A549 treated with AZD9567 at 1 μM for 4 hours (cell line): ENCODE data around the gene COASY. TPM values are rescaled to one million over a fixed set of nuclear protein-coding genes. Genes with fewer than 3 reads are reported as not detected.

Source experiments
- total RNA-seq: library from RNA; stranded (reverse); fragments of 200-300 nt; extraction: Qiagen RNA extraction; gene quantifications from 5 replicates; pipeline ENCODE4 v1.2.3, GENCODE V29; 2022; ENCODE audit not compliant: insufficient read depth

The COASY gene
- total RNA-seq = 96.7 to 132 TPM (median 120 TPM) in 5 replicates

DNA sequence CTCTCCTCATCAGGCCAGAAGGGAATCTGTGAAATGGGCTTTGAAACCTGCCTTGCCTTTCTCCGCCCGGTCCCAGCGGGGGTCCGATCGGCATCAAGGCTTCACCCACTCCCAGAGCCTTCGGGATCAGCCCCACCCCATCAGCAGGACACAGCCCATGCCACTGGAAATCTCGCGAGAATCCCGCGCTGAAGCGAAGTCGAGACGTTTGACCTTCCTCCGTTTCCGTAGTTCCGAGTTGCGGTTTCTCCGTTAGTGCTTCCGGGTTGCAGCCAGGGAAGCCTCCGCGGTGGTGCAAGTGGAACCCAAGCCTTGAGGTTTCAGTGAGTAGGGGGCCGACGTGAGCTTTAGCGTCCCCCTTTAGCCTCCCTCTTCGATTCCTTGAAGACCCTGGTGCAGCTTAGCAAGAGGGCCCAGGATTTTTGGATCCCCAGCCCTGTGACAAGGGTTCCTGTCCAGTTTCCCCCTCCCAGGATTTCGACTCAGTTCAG, at the start of gene COASY:
TSS of gene COASY (plus strand) at position 252 of the 491 bp plus-strand sequence. CDS start 475 bp downstream, outside the sequence.

DNA sequence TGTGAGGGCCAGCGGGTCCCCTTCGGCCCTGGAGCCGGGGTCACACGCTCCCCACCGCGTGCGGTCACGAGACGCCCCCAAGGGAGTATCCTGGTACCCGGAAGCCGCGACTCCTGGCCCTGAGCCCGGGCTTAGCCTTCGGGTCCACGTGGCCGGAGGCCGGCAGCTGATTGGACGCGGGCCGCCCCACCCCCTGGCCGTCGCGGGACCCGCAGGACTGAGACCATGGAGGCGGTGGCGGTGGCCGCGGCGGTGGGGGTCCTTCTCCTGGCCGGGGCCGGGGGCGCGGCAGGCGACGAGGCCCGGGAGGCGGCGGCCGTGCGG, 25.9 kb upstream of the COASY start, which contains the start of gene NAGLU:
TSS of gene NAGLU (plus strand) at position 194 of the 324 bp plus-strand sequence. CDS start at position 226, 32 bp downstream.

DNA sequence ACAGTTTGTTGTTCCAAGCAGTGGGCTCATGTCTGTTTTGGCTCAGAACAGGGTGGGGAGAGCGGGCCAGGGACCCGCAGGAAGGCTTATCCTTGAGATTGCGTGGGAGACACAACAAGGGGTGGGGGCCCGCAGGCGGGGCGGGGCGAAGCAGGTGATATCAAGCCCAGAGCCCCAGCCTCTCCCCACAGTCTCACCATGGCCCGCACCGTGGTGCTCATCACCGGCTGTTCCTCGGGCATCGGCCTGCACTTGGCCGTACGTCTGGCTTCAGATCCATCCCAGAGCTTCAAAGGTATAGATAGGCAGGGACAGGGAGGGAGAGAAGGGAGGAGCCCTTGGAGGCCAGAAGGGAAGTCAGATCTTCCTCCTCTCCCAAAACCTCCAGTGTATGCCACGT, 9.2 kb upstream of the COASY start, which contains the start of gene HSD17B1:
TSS of gene HSD17B1 (plus strand) at position 188 of the 400 bp plus-strand sequence. CDS start at position 199, 11 bp downstream.

DNA sequence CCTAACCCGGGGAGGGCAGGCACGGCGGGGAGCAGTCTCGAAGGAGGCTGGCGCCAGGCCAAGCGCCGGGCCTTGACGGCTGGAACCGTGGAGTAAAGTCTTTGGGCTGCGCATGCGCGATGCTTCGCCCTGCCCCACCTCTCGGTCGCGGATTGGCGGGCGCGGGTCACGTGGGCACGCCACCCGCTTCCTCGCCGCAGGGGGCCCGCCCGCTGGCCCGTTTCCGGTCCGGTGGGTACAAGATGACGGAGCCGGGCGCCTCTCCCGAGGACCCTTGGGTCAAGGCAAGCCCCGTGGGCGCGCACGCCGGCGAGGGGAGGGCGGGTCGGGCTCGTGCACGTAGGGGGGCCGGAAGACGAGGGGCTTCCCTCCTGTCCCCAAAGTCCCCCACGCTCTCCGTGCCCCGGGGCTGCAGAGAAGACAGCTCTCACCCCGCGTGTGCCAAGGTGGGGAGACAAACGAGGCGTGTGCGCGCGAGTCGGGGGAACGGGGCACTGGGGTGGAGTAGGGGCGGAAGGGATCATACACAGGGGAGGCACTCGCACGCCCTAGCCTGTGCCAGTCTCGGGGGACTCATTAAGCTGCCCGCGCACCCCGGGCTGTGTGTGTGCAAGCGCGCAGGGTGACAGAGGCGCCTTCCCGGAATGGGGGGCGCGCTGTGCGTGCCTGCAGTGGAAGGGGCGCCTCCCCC, 5.1 kb downstream of the COASY start, which contains the start of gene MLX:
TSS of gene MLX (plus strand) at position 218 of the 691 bp plus-strand sequence. CDS start at position 243, 25 bp downstream.

DNA sequence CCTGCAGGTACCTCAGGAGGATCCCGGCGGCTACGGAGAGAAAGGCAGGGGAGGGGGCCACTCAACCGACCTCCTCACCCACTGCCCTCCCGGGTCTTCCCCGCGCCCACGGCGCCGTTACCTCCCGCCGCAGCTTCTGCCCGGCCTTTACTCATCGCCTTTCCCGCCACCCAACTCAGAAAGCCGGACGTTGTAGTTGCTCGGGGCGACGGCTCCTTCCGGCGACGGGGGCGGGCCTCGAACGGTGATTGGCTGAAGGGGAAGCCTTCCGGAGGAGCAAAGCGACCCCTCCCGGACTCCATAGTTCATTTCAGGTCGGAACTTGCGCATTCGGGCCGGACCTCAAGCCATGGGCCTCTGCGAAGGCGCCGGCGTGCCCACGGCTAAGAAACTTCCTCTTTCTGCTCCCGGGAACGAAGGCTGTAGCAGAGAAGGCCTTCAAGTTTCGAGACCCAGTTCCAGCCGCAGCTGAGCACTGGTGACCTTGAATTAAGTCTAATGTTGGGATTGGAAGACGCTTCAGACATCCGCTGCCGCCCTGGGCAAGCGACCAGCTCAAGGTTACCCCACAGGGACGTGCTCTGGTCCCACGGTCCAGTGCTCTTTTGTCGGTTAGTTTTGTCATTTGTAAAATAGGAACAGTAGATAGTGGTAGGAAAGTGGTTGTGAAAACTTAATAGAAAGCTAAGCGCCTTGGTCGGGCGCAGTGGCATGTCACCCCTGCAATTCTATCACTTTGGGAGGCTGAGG, 15.8 kb downstream of the COASY start, which contains the start of gene PSMC3IP:
TSS of gene PSMC3IP (minus strand) at position 198 of the 750 bp plus-strand sequence. CDS start at position 155, 43 bp downstream.

DNA sequence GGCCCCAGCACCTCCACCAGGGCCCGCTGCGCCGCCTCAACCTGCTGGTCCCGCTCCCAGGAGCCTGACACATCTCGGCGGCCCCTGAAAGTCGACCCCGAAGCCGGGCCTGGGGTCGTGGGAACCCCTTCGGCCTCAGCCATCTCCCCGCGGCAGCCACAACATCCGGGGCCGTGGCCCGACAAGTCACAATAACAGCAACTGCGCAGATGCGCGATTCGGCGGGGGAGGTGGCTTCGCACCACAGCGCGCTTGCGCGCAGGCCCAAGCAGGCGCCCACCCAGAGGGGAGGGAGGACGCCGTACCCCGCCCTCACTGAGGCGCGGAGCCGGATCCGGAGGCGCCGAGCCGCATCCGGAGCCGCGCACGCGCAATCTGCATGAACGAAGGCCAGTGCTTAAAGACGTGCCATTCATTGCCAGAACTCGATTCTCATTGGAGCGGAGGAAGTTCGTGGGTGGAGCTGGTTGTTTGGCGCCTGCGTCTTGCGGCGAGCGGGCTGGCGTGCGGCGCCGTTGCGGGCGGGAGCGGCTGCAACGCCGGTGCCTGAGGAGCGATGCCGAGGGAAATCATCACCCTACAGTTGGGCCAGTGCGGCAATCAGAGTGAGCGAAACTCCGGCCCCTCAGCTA, 47.4 kb downstream of the COASY start, which contains the start of the genes RETREG3 and TUBG1:
TSS of gene RETREG3 (minus strand) at position 193 of the 632 bp plus-strand sequence. CDS start at position 143, 50 bp downstream.
TSS of gene TUBG1 (plus strand) at position 502 of the 632 bp plus-strand sequence. CDS start at position 557, 55 bp downstream.

Other genes starting within 250 kb of the COASY start
- 67.5 to 78.4 TPM (median 69.2 TPM) in 5 replicates for gene STAT3, start 173.7 kb upstream of the COASY start, total RNA-seq
- gene CAVIN1, start 138.9 kb upstream of the COASY start, total RNA-seq = 369 to 442 TPM (median 394 TPM) in 5 replicates
- gene ATP6V0A1, start 103.3 kb upstream of the COASY start, total RNA-seq = 35.3 to 42.8 TPM (median 36.6 TPM) in 5 replicates
- gene NAGLU, start 25.9 kb upstream of the COASY start, total RNA-seq = 30.0 to 49.1 TPM (median 45.8 TPM) in 5 replicates
- gene HSD17B1, start 9.2 kb upstream of the COASY start, total RNA-seq = 1.4 to 1.8 TPM (median 1.7 TPM) in 4 of 5 replicates, not detected in the other
- 60.3 to 64.2 TPM (median 63.2 TPM) in 5 replicates for gene MLX, start 5.0 kb downstream of the COASY start, total RNA-seq
- 33.7 to 40.5 TPM (median 36.2 TPM) in 5 replicates for gene PSMC3IP, start 15.6 kb downstream of the COASY start, total RNA-seq
- gene RETREG3, start 47.2 kb downstream of the COASY start, total RNA-seq = 26.7 to 33.0 TPM (median 28.0 TPM) in 5 replicates
- gene TUBG1, start 47.5 kb downstream of the COASY start, total RNA-seq = 143 to 167 TPM (median 150 TPM) in 5 replicates
- 17.8 to 25.5 TPM (median 24.6 TPM) in 5 replicates for gene TUBG2, start 97.1 kb downstream of the COASY start, total RNA-seq
- gene PLEKHH3, start 114.8 kb downstream of the COASY start, total RNA-seq = 14.7 to 17.2 TPM (median 15.3 TPM) in 5 replicates
- gene CCR10, start 119.7 kb downstream of the COASY start, total RNA-seq = 0.25 to 2.1 TPM (median 0.44 TPM) in 5 replicates
- gene CNTNAP1, start 120.4 kb downstream of the COASY start, total RNA-seq = 5.1 to 6.3 TPM (median 5.7 TPM) in 5 replicates
- gene EZH1, start 182.9 kb downstream of the COASY start, total RNA-seq = 6.6 to 12.7 TPM (median 12.2 TPM) in 5 replicates
- gene RAMP2, start 199.1 kb downstream of the COASY start, total RNA-seq = 0.37 to 0.91 TPM (median 0.82 TPM) in 4 of 5 replicates, not detected in the other
- 120 to 147 TPM (median 124 TPM) in 5 replicates for gene VPS25, start 211.3 kb downstream of the COASY start, total RNA-seq
- 1.3 to 2.0 TPM (median 1.8 TPM) in 4 of 5 replicates, not detected in the other for gene WNK4, start 218.5 kb downstream of the COASY start, total RNA-seq
- gene COA3, start 236.6 kb downstream of the COASY start, total RNA-seq = 123 to 134 TPM (median 124 TPM) in 5 replicates
- gene CNTD1, start 236.7 kb downstream of the COASY start, total RNA-seq = 0.06 to 0.19 TPM (median 0.06 TPM) in 4 of 5 replicates, not detected in the other